ENCODE data around the gene WBP2NL.
A peak's percentile ranks its signal among the peaks of the same experiment; 100 is the strongest.
"Not testable (repeated sequence)": the region's sequence is repeated elsewhere in the genome, so short reads cannot be mapped to it uniquely, and the experiment has no call there.

Gene WBP2NL

DNA sequence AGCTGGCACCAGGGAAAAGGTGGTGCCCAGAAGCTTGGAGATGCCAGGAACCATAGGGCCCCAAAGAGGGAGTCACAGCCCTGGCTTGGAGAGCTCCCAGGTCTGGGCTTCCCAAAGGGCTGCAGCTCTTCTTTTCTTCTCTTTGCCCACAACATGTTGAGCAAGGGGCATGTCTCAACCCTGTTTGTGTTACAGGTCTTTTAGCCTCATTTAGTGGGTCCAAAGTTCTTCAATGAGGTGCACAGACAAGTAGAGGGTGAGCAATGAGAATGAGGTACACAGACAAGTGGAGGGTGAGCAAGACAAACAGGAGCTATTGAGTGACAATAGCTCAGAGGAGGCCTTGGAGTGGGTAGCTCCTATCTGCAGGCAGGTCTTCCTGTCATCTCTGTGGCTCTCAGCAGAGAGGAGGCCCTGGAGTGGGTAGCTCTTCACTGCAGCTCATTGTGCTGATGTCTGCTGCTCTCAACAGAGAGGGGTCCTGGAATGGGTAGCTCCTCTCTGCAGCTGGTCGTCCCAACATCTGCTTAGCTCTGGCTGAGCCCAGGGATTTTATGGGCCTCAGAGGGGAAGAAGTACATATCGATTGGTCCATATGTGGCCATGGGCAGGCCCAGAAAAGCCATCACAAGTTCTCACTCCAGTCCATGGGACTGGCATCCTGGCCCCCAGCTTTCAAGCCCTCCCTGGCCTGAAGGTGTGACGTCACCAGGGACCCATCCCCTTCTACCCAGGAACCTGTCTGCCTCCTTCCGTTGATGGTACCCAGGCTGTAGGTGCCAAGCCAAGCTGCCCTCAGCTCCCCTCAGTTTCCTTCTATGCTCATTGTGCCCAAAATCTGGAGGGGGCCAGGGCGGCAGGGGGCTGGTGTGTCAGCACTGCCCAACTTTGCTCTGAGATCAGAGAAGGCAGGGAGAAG lies 34.9 kb downstream of the WBP2NL start:
- DNase-seq (ENCODE audit: low spot score), result no peak

DNA sequence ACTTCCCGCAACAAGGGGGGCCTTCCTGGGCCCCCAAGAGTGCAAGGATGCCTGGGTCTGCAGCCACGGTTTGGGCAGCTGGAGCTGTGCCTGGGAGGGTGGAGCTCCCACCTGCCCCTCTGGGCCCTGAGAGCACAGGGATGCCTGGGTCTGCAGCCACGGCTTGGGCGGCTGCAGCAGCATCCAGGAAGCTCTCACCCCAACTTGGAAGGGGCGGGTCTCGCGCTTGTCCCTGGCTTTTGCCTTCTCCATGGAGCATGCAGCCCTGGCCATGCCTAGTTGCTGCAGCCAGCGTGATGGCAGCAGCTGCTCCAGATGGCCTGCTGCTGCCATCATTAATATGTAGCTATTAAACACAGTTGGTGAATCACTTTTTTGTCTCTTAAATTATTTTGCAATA lies 36.7 kb downstream of the WBP2NL start:
- no peak for DNase-seq (ENCODE audit: low spot score)

DNA sequence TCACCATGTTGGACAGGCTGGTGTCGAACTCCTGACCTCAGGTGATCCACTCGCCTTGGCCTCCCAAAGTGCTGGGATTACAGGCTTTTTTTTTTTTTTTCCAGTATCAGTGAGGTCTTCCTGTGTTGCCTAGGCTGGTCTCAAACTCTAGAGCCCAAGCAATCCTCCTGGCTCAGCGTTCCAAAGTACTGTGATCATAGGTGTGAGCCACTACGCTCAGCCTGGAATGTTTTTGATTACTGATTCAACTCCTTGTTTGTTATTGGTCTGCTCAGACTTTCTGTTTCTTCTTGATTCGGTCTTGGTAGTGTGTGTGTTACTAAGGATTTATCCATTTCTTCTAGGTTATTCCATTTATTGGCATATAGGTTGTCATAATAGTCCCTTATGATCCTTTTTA lies 40.7 kb downstream of the WBP2NL start:
- no peak for DNase-seq (ENCODE audit: low spot score)

DNA sequence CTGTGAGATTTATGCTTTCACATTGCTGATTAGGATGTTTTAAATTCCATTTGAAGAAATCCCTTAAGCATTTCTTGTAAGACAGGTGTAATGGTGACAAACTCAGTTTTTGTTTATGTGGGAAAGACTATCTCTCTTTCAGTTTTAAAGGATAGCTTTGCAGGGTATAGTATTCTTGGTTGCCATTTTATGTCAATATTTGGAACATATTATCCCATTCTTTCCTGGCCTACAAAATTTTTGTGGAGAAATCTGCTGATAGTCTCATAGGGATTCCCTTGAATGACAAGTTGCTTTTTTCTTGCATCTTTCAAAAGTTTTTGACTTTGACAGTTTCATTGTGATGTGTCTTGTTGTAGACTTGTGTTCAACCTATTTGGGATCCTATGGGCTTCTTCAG lies 43.2 kb downstream of the WBP2NL start:
- no peak for DNase-seq (ENCODE audit: low spot score)

DNA sequence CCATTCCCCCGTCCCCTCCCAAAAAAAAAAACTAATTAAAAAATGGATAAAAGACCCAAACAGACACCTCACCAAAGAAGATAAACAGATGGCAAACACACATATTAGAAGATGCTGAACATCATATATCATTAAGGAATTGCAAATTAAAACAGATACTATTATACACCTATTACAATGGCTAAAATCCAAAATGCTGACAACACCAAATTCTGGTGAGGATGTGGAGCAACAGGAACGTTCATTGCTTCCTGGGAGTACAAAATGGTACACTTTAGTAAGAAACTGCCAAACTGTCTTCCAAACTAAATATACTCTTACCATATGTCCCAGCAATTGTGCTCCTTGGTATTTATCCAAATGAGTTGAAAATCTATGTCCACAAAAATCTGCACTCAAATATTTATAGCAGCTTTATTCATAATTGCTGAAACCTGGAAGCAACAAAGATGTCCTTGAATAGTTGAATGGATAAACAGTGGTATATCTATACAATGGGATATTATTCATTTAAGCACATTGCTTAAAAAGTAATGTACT lies 52.1 kb downstream of the WBP2NL start:
- no peak for DNase-seq (ENCODE audit: low spot score)

DNA sequence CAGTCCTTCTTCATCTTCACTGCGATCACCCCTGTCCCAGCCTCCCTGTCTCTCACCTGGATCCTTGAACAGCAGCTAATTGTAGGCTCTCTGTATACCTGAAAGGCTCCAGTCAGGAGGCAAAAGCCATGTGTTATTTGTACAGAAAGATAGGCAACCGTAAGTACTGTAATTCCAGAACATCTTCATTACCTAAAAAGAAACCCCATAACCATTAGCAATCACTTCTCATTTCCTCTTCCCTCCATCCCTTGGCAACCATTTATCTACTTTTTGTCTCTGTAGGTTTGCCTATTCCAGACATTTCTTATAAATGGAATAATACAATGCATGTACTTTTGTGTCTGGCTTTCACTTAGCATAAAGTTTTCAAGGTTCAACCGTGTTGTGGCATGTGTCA lies 54.2 kb downstream of the WBP2NL start:
- DNase-seq (ENCODE audit: low spot score), result no peak

GRCh38 chr22:42056757-42057511 lies 58.3 kb downstream of the WBP2NL start:
- no peak for DNase-seq (ENCODE audit: low spot score)

DNA sequence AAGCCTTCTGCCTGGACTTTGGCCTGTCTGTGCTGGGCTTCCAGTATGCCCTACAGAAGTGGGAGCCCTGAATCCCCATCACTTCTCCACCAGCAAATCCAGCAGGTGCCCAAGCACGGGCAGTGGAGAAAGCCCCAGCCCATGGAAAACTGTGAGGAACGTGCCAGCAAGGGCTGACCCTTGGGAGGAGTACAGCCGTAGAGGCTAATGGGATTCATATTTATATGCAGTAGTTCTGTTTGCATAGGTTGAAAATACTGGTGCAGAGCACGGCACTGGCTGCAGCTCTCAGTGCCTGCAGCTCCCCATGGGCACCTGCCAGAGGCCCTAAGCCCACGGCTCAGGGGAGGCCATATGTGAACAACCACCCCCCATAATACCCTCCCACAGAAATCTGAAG lies 61.9 kb downstream of the WBP2NL start:
- DNase-seq (ENCODE audit: low spot score), result no peak

- peak; percentile 20 for DNase-seq (ENCODE audit: low spot score)
Measured at GRCh38 chr22:42061041-42061440, 62.5 kb downstream of the WBP2NL start.

DNA sequence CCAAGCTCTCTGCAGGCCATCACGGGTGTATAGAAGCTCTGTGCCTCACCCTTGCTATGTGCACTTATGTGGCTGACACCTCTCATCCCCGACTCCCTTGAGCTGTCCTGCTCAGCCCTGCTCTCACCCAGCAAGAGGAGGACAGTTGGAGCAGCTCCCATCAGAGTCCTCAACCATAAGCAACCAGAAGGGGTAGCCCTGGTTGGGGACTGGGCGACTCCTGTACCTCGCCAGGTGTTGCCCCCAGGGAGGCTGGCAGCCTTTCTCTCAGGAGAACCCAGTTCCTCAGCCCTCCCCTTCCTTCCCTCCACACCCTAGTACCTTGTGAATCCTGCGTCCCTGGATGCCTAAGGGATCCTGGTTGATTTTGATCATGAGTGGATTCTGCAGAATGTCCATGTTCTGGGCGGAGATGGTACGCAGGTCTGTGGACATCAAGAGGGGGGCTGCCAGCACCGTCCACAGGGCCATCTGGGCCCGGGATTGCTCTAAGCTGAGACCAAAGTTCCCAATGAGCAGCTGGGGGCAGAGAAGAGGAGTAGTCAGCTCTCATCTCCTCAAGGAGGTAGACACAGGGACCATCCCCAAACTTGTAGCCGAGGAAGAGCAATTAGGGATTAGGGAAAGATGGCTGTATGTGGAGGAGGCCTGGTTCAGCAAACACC lies 64.0 kb downstream of the WBP2NL start:
- peak; percentile 20 for DNase-seq (ENCODE audit: low spot score)

DNA sequence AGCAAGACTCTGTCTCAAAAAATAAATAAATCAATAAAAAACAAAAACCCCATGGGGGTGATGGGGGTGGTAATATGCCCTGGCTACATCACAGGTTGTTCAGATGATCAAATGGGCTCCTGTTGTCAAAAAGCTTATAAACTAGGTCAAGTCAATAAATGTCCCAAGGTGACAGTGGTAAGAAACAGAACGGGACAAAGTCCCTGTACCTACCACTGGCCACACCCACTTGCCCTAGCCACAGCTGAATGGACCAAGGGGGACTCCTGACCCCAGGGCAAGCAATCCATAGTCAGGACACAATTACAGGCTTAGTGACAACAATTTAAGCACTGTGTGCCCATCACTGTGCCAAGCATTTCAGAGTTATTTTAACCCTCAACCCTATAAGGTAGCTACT lies 66.0 kb downstream of the WBP2NL start:
- DNase-seq (ENCODE audit: low spot score), result peak; percentile 19

GRCh38 chr22:42065438-42066125 lies 67.0 kb downstream of the WBP2NL start:
- peak; percentile 23 for DNase-seq (ENCODE audit: low spot score)

DNA sequence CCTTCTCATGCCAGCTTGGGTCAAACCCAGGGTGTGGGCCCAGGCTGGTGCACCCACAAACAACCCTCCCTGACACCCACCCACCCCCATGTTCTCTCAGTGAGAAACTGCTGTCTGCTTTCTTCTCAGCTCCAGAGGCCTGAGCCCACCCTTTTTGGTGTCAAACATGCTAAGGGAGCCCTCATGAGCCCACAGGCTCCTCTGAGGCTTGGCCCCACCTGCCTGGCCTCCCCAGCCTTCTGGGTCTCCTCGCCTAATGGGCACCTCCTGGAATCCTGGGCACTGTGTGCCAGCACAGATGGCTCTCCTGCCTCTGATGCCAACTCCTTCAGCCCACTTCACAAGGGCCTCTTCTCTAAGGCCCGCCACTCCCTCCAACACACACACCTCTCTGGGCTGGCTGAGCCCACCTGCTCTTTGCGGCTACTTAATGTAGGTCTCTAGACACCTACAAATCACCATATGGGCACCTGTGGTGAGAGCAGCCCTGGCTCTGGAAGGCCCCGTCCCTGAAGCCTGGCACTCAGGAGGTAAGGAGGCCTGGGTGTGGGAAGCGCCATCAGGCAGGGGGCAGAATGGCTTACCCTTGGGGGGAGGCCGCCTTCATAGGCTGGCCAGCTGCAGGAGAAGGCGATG lies 67.7 kb downstream of the WBP2NL start:
- peak; percentile 17 for DNase-seq (ENCODE audit: low spot score)

DNA sequence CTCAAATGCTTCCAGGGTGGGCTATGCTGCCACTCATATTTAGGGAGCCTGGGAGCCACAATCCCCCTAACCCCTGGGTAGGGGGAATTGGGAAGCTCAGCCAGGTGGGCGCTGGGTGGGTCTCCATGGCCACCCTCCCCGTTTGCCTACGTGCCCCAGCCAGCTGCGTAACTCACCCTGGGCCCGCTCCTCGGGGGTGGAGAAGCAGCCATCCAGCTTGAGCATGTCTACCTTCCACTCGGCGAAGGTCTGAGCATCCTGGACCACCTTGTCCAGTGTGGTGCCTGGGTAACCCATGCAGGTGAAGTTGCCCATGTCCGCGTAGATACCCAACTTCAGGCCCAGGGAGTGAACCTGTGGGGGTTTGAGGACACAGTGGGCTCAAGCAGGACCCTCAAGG lies 68.3 kb downstream of the WBP2NL start:
- peak; percentile 23 for DNase-seq (ENCODE audit: low spot score)

DNA sequence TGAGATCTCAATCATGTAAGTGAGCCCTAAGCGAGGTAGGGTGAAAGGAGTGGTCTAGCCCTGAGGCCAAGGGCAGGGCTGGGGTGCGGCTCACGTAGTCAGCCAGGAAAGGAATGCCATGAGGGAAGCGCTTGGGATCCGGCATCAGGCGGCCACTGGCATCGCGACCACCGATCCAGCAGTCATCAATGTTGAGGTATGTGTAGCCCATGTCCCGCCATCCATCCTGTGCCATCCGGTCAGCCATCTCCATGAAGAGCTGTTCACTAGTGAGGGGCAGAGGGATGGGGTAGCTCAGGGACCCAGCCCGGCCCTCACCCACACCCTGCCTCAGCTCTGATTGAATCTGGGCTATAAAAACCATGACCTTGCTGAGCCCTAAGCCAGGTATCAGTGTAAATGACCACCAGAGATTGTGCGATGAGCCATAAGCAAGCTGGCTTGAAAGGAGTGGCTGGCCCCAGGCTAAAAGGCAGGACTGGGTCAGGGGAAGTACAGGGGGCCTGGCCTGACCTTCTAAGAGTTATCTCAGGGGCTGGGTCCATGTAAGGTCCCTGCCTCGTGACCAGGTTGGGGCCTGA lies 69.2 kb downstream of the WBP2NL start:
- DNase-seq (ENCODE audit: low spot score), result no peak

GRCh38 chr22:42068291-42068690 lies 69.7 kb downstream of the WBP2NL start:
- DNase-seq (ENCODE audit: low spot score), result no peak

DNA sequence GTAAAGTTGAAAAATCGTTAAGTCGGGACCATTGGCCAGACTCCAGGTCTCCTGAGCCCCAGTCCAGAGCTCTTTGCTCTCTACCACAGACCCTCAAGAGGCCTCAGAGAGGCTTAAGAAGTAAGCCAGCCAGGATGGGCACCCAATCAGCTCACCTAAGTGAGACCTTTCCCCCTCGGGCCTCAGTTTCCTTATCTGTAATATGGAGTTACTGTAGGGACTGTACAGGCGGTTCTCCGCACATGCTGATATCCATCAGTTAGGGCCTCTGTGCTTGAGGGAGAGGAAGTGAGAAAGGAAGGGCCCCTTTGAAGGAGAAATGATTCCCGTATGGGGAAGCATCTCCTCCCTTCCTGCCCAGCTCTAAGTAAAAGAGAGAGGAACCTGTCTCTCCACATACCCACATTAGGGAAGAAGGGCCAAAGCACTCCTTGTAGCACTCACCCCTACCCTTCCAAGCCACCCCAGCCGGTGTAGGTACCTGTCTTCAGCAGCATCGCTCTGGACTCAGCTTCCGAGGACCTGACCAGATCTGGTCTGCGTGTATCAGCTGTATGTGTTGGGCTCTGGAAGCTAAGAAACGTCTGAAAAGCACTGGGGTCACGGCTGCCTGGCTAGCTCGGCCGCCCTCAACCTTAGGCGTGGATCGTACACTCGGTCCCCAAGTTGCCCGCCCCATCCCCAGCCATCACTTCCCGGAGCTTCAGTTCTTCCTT lies 71.4 kb downstream of the WBP2NL start:
- no peak for DNase-seq (ENCODE audit: low spot score)

DNA sequence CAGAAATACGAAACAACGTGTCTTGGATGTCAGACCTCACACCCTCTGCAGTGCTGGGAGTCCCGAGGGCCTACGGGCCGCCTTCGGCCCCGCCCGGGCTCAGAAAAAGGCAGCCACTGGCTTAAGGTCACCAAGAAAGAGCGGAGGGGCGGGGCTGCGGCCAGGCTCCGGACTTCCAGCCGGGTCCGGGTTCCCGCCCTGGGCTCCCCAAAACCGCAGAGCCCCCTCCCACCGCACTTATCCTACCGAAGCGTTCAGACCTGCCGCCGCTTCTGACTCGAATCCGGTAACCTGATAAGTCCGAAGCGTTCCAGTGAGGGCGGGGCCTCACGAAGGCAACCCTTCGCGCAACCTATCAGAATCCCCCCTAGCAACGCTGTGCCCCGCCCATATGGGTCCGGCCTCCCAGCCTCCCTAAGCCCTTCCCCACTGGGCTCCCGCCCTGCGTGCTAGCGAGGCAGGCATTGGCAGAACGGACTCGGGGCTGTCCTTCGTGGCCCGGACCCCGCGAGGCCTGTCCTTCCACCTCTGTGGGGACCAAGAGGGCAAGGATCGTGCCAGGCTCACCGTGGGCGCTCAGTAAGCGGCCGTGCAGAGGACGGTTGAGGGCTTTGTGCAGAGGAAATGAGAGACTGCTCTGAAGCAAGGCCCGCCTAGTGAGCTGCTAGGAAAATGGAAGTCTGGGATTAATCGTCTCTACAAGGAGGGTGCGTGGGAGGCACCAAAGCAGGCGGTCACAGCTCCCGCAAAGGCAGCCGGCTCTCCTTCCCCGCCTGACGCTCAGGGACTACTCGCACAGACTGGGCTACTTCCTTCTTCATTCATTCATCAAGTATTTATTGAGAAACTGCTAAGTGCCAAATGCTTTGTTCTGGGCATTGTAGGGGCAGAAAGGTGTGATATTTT lies 72.2 kb downstream of the WBP2NL start, which contains the start of gene NAGA:
Gene NAGA (minus strand): TSS at position 296 of the 906 bp plus-strand sequence. CDS start 515 bp downstream, outside the sequence.
- peak; percentile 96 for DNase-seq (ENCODE audit: low spot score)

DNA sequence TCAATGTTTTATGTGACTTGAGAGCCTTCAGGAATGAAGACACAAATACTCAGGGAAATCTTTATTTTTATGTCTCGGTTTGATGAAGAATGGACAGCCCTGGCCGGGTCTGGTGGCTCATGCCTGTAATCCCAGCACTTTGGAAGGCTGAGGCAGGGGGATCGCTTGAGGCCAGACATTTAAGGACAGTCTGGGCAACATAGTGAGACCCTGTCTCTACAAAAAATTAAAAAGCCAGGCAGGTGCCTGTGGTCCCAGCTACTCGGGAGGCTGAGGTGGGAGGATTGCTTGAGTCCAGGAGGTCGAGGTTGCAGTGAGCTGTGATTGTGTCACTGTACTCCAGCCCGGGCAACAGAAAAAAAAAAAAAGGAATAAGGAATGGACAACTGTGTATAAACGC lies 72.9 kb downstream of the WBP2NL start:
- not testable (repeated sequence) for DNase-seq (ENCODE audit: low spot score)

All from ecto neural progenitor cell (in vitro differentiated cells).